Measurements from ENCODE around the gene AP3D1. TPM values are rescaled to one million over a fixed set of nuclear protein-coding genes. Genes with fewer than 3 reads are reported as not detected.
A peak's percentile ranks its signal among the peaks of the same experiment; 100 is the strongest.

The AP3D1 gene
- total RNA-seq, 1 donor from 2014 or later, result 162 TPM

DNA sequence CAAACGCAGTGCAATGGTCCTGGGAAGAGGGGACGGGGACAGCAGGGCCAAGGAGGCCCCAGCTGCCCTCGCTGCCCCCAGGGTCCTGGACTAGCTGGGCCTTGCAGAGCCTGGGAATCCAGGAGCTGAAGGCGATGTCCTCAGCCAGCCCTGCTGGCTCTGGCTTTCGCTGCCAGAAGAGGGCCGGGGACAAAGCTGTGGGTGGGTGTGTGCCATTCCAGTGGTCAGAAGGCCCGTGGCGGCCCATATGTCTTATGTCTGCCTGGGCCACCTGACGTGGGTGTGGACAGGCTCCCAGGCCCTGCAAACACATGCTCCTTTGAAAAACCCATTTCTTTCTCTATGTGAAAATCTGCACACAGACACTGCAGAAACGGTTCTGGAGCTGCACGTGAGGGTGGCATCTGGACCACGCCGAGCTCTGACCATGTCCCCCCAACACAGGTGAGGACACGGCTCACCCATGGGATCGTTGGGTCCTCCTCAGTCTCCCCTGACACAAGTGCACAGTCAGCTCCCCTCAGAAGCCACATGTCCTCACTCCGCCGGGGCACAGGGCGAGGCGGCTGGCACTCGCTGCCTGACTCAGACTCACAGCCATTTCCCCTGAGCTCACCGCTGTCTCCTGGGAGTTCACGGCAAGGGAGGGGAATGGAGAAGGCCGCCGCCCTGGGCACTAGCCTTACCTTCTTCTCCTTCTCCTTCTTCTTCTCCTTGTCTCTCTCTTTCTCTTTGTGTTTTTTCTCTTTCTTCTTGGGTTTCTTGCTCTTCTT is 37.7 kb downstream of the AP3D1 start:
- peak overlapping the region; percentile 20 for H3K4me3 Mint-ChIP-seq (ENCODE audit: unreplicated experiment)
- H4K20me1 ChIP-seq (ENCODE audit: insufficient read depth, low read length), result peaks cover 76% of the 10 kb centered on the region
- no peak overlapping the region for H3K4me3 ChIP-seq (ENCODE audit: insufficient read depth, low read depth, low read length)
- peak overlapping the region; percentile 12 for H3K27ac ChIP-seq (ENCODE audit: low read depth, low read length)
- peaks cover 10% of the 10 kb centered on the region for H3K4me1 ChIP-seq (ENCODE audit: insufficient read depth, low read length)
- no peaks in the 10 kb centered on the region for H3K27me3 ChIP-seq (ENCODE audit: insufficient read depth, low read length)
- peak overlapping the region; percentile 73 for H3K27ac Mint-ChIP-seq (ENCODE audit: unreplicated experiment)
- peaks cover 13% of the 10 kb centered on the region for H3K36me3 Mint-ChIP-seq (ENCODE audit: low read depth, unreplicated experiment)
- peak overlapping the region; percentile 22 for H3K9ac ChIP-seq (ENCODE audit: low read length)
- H3K4me2 ChIP-seq (ENCODE audit: low read length), result peak overlapping the region; percentile 41
- H3K27me3 Mint-ChIP-seq (ENCODE audit: low read depth, unreplicated experiment), result no peaks in the 10 kb centered on the region
- H3K4me1 Mint-ChIP-seq (ENCODE audit: low read depth, unreplicated experiment), result peaks cover 5% of the 10 kb centered on the region
- H3K36me3 ChIP-seq (ENCODE audit: insufficient read depth, low read length), result peaks cover 29% of the 10 kb centered on the region
- TF ChIP-seq EZH2 (IDR thresholded peaks at IDR 0.05; ENCODE audit: insufficient read depth, low read length), result no peak
- no peaks in the 10 kb centered on the region for H3K9me3 ChIP-seq (ENCODE audit: insufficient read depth, low read depth, low read length)
- peak; percentile 25 for DNase-seq (ENCODE audit: low read depth)
- H3K79me2 ChIP-seq (ENCODE audit: insufficient read depth, low read length), result peaks cover 9% of the 10 kb centered on the region
- no peak overlapping the region for H2AFZ ChIP-seq (ENCODE audit: low read depth, low read length)
- FAIRE-seq, result no peak
- no peaks in the 10 kb centered on the region for H3K9me3 Mint-ChIP-seq (ENCODE audit: unreplicated experiment)

DNA sequence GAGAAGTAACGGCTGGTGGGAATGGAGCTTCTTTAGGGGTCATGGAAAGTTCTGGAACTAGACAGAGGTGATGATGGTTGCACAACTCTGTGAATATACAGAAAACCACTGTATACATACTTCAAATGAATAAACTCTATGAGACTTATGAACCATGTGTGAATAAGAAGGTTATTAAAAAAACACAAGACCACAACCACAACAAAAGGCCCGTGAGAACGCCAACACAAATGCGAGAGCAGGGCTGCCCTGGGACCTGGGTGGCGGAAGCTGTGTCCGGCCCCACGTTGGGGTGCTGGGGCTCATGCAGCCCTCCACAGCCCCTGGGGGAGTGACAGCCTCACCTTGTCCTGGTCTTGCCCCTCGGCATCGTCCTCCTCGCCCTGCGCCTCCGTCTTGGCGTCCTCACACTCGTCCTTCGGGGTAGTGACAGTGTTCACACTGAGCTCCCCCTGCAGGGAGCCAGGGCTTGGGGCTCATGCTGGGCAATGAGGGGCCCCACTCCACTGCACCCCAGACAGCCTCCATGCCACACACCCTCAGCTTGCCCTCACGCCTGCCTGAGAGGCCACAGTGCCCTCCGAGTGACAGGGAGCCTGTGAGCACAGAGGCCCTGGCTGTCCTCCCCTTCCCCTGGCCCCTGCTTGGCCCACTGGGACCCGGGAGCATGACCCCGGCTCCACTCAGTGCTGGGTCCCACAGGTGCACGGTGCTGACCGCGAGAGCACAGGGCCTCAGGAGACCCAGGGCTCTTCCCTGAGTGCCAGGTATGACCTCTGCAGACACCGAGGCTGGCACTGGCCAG is 38.6 kb downstream of the AP3D1 start:
- Histone ChIP-seq H3K9ac (ENCODE audit: low read length) (no peak overlapping the region), H3K79me2 (ENCODE audit: insufficient read depth, low read length) (peaks cover 9% of the 10 kb centered on the region), H4K20me1 (ENCODE audit: insufficient read depth, low read length) (peaks cover 76% of the 10 kb centered on the region), H2AFZ (ENCODE audit: low read depth, low read length) (no peak overlapping the region), H3K4me3 (ENCODE audit: insufficient read depth, low read depth, low read length) (no peak overlapping the region), H3K27me3 (ENCODE audit: insufficient read depth, low read length) (no peaks in the 10 kb centered on the region), H3K9me3 (ENCODE audit: insufficient read depth, low read depth, low read length) (no peaks in the 10 kb centered on the region), H3K4me2 (ENCODE audit: low read length) (no peak overlapping the region), H3K4me1 (ENCODE audit: insufficient read depth, low read length) (peaks cover 10% of the 10 kb centered on the region), H3K27ac (ENCODE audit: low read depth, low read length) (no peak overlapping the region), H3K36me3 (ENCODE audit: insufficient read depth, low read length) (peaks cover 32% of the 10 kb centered on the region)
- H3K27ac Mint-ChIP-seq (ENCODE audit: unreplicated experiment), result no peak overlapping the region
- no peaks in the 10 kb centered on the region for H3K27me3 Mint-ChIP-seq (ENCODE audit: low read depth, unreplicated experiment)
- no peak for TF ChIP-seq EZH2 (IDR thresholded peaks at IDR 0.05; ENCODE audit: insufficient read depth, low read length)
- TF ChIP-seq, protein P1, sequence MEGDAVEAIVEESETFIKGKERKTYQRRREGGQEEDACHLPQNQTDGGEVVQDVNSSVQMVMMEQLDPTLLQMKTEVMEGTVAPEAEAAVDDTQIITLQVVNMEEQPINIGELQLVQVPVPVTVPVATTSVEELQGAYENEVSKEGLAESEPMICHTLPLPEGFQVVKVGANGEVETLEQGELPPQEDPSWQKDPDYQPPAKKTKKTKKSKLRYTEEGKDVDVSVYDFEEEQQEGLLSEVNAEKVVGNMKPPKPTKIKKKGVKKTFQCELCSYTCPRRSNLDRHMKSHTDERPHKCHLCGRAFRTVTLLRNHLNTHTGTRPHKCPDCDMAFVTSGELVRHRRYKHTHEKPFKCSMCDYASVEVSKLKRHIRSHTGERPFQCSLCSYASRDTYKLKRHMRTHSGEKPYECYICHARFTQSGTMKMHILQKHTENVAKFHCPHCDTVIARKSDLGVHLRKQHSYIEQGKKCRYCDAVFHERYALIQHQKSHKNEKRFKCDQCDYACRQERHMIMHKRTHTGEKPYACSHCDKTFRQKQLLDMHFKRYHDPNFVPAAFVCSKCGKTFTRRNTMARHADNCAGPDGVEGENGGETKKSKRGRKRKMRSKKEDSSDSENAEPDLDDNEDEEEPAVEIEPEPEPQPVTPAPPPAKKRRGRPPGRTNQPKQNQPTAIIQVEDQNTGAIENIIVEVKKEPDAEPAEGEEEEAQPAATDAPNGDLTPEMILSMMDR (IDR thresholded peaks at IDR 0.05; ENCODE audit: insufficient read depth, low read depth, low read length), result no peak
- H3K4me3 Mint-ChIP-seq (ENCODE audit: unreplicated experiment), result no peak overlapping the region
- DNase-seq (ENCODE audit: low read depth) (no peak), FAIRE-seq (no peak)
- peaks cover 13% of the 10 kb centered on the region for H3K36me3 Mint-ChIP-seq (ENCODE audit: low read depth, unreplicated experiment)
- peaks cover 5% of the 10 kb centered on the region for H3K4me1 Mint-ChIP-seq (ENCODE audit: low read depth, unreplicated experiment)
- H3K9me3 Mint-ChIP-seq (ENCODE audit: unreplicated experiment), result no peaks in the 10 kb centered on the region

GRCh38 chr19:2111886-2112285 is 39.5 kb downstream of the AP3D1 start:
- Histone ChIP-seq H4K20me1 (ENCODE audit: insufficient read depth, low read length) (peaks cover 73% of the 10 kb centered on the region), H3K9ac (ENCODE audit: low read length) (no peak overlapping the region), H3K79me2 (ENCODE audit: insufficient read depth, low read length) (peaks cover 9% of the 10 kb centered on the region), H3K27me3 (ENCODE audit: insufficient read depth, low read length) (no peaks in the 10 kb centered on the region), H3K4me2 (ENCODE audit: low read length) (no peak overlapping the region), H3K4me3 (ENCODE audit: insufficient read depth, low read depth, low read length) (no peak overlapping the region), H2AFZ (ENCODE audit: low read depth, low read length) (no peak overlapping the region), H3K9me3 (ENCODE audit: insufficient read depth, low read depth, low read length) (no peaks in the 10 kb centered on the region), H3K36me3 (ENCODE audit: insufficient read depth, low read length) (peaks cover 37% of the 10 kb centered on the region), H3K4me1 (ENCODE audit: insufficient read depth, low read length) (peaks cover 10% of the 10 kb centered on the region), H3K27ac (ENCODE audit: low read depth, low read length) (no peak overlapping the region)
- H3K4me1 Mint-ChIP-seq (ENCODE audit: low read depth, unreplicated experiment), result peaks cover 5% of the 10 kb centered on the region
- peaks cover 15% of the 10 kb centered on the region for H3K36me3 Mint-ChIP-seq (ENCODE audit: low read depth, unreplicated experiment)
- no peaks in the 10 kb centered on the region for H3K27me3 Mint-ChIP-seq (ENCODE audit: low read depth, unreplicated experiment)
- FAIRE-seq (no peak), DNase-seq (ENCODE audit: low read depth) (no peak)
- H3K9me3 Mint-ChIP-seq (ENCODE audit: unreplicated experiment), result no peaks in the 10 kb centered on the region
- H3K4me3 Mint-ChIP-seq (ENCODE audit: unreplicated experiment), result no peak overlapping the region
- no peak overlapping the region for H3K27ac Mint-ChIP-seq (ENCODE audit: unreplicated experiment)
- TF ChIP-seq EZH2 (IDR thresholded peaks at IDR 0.05; ENCODE audit: insufficient read depth, low read length), result no peak
- TF ChIP-seq, protein P1 (IDR thresholded peaks at IDR 0.05; ENCODE audit: insufficient read depth, low read depth, low read length), result no peak

Measured in astrocyte (in vitro differentiated cells and primary cell).